Skeletal muscle tissue (tissue), 4 donors: ENCODE data around the gene TENM4. TPM values are rescaled to one million over a fixed set of nuclear protein-coding genes. Genes with fewer than 3 reads are reported as not detected.
"Not testable (repeated sequence)": the region's sequence is repeated elsewhere in the genome, so short reads cannot be mapped to it uniquely, and the experiment has no call there.

Experiments
- H3K27ac ChIP-seq: one replicate; pipeline ENCODE4 v1.7.0; 2013; ENCODE audit warnings: mild to moderate bottlenecking, low read depth, low read length, inconsistent platforms
- H3K27me3 ChIP-seq, 3 donors: one replicate each; pipeline ENCODE4 v1.7.0; 2013; ENCODE audit warnings: low read length in 3 of 3; ENCODE audit not compliant: control insufficient read depth in 3 of 3, insufficient read depth in 3 of 3
- H3K36me3 ChIP-seq, 3 donors: one replicate each; pipeline ENCODE4 v1.7.0; 2013; ENCODE audit warnings: low read length in 3 of 3; ENCODE audit not compliant: control insufficient read depth in 3 of 3, insufficient read depth in 3 of 3
- H3K4me1 ChIP-seq, 3 donors: one replicate each; pipeline ENCODE4 v1.7.0; 2013; ENCODE audit warnings: low read length in 3 of 3, mild to moderate bottlenecking in 3 of 3; ENCODE audit not compliant: control insufficient read depth in 3 of 3, insufficient read depth in 3 of 3
- H3K4me3 ChIP-seq, 3 donors: one replicate each; pipeline ENCODE4 v1.7.0; 2013; ENCODE audit warnings: low read length in 3 of 3
- H3K9ac ChIP-seq, 3 donors: one replicate each; pipeline ENCODE4 v1.7.0; 2013; ENCODE audit warnings: low read length in 3 of 3, mild to moderate bottlenecking in 3 of 3, moderate library complexity in 2 of 3, low read depth in 1 of 3
- H3K9me3 ChIP-seq, 3 donors: one replicate each; pipeline ENCODE4 v1.7.0; 2013; ENCODE audit warnings: low read length in 3 of 3; ENCODE audit not compliant: control insufficient read depth in 3 of 3
- total RNA-seq: library from RNA; depleted of rRNA; stranded (reverse); fragments of >200 nt; gene quantifications from one replicate; pipeline ENCODE4 v1.2.3, GENCODE V29; 2014
- donor health status: Osteomylitis.

Gene TENM4
- total RNA-seq, 1 donor from 2014 or later = 18.3 TPM

GRCh38 chr11:79200398-79201070 is 240.3 kb downstream of the TENM4 start:
- H3K4me1 ChIP-seq = peaks cover 12 to 16% (median 13%) of the 10 kb centered on the region in 3 donors
- no peak overlapping the region for H3K27ac ChIP-seq
- peak overlapping the region in 1 of 3 donors; percentile 3 for H3K9ac ChIP-seq
- H3K27me3 ChIP-seq = peaks cover 0 to 3% (median 0%) of the 10 kb centered on the region in 3 donors
- H3K36me3 ChIP-seq = no peaks in the 10 kb centered on the region
- H3K9me3 ChIP-seq = no peaks in the 10 kb centered on the region
- H3K4me3 ChIP-seq = no peak overlapping the region

DNA sequence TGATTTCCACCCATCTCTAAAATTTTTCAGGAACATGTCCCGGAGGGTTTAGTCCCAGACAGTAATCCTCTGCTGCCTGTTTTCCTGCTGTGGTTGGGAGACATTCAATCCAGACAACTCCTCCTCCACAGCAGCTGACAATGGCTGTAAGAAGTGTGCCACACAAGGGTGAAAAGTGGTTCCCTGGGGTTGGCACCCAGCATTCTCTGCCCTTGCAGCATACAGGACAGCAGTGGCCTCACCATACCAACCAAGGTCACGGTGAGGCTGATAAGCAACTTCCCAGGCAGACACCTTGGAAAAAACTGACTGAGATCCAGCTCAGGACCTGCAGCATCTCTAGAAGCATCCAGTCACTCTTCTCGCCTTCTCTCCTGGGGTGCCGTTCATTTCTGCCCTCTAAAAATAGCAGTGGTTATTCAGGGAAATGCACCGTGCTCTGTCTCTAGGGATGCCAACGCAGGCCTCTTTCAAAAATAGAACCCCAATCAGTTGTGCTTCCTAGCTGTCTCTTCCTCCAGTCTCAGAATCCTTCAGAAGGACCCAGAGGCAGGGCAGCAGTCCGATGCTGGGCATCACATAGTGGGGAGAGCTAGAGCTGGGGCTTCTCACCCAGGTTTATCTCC is 241.0 kb downstream of the TENM4 start:
- Histone ChIP-seq H3K4me3 (no peak overlapping the region), H3K36me3 (no peaks in the 10 kb centered on the region), H3K27ac (no peak overlapping the region), H3K9ac (peak overlapping the region in 1 of 3 donors; percentile 3), H3K27me3 (peaks cover 0 to 3% (median 0%) of the 10 kb centered on the region in 3 donors), H3K4me1 (peaks cover 12 to 16% (median 13%) of the 10 kb centered on the region in 3 donors), H3K9me3 (no peaks in the 10 kb centered on the region)

GRCh38 chr11:79198898-79199250 is 242.0 kb downstream of the TENM4 start:
- Histone ChIP-seq H3K4me1 (peaks cover 12 to 16% (median 13%) of the 10 kb centered on the region in 3 donors), H3K9ac (no peak overlapping the region), H3K27ac (no peak overlapping the region), H3K9me3 (no peaks in the 10 kb centered on the region), H3K27me3 (no peaks in the 10 kb centered on the region), H3K36me3 (no peaks in the 10 kb centered on the region), H3K4me3 (no peak overlapping the region)

GRCh38 chr11:79198203-79198897 is 242.5 kb downstream of the TENM4 start:
- Histone ChIP-seq H3K9me3 (no peaks in the 10 kb centered on the region), H3K4me1 (peaks cover 12 to 16% (median 13%) of the 10 kb centered on the region in 3 donors), H3K36me3 (no peaks in the 10 kb centered on the region), H3K27ac (no peak overlapping the region), H3K27me3 (no peaks in the 10 kb centered on the region), H3K9ac (no peak overlapping the region), H3K4me3 (no peak overlapping the region)

GRCh38 chr11:79196950-79197349 is 243.9 kb downstream of the TENM4 start:
- Histone ChIP-seq H3K4me1 (peaks cover 12 to 16% (median 13%) of the 10 kb centered on the region in 3 donors), H3K27me3 (no peaks in the 10 kb centered on the region), H3K36me3 (no peaks in the 10 kb centered on the region)

GRCh38 chr11:79195209-79195608 is 245.6 kb downstream of the TENM4 start:
- H3K4me1 ChIP-seq = peaks cover 9 to 11% (median 10%) of the 10 kb centered on the region in 3 donors
- H3K27me3 ChIP-seq = no peaks in the 10 kb centered on the region
- H3K9ac ChIP-seq = no peak overlapping the region
- H3K36me3 ChIP-seq = no peaks in the 10 kb centered on the region
- no peak overlapping the region for H3K27ac ChIP-seq
- H3K4me3 ChIP-seq = no peak overlapping the region
- H3K9me3 ChIP-seq = no peaks in the 10 kb centered on the region

More at GRCh38 chr11:79196950-79197349, 243.9 kb downstream of the TENM4 start:
- Histone ChIP-seq H3K9me3 (no peaks in the 10 kb centered on the region), H3K9ac (no peak overlapping the region), H3K4me3 (no peak overlapping the region), H3K27ac (no peak overlapping the region)

DNA sequence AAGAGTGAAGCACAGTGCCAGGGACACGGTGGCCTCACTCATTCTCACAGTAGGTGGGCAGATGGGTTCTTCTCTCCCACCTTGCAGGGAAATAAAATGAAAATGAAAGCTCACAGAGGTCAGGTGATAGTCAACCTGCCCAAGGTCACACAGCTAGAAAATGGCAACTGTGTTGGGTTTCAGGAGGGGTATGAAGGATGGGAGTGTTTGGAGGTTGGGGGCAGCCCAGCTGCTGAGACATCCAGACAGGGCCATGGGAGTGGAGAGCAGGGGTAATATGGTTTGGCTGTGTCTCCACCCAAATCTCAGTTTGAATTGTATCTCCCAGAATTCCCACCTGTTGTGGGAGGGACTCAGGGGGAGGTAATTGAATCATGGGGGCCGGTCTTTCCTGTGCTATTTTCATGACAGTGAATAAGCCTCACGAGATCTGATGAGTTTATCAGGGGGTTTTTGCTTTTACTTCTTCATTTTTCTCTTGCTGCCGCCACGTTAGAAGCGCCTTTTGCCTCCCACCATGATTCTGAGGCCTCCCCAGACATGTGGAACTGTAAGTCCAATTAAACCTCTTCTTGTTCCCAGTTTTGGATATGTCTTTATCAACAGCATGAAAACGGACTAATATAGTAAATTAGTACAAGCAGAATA is 247.0 kb downstream of the TENM4 start:
- no peak overlapping the region for H3K4me3 ChIP-seq
- H3K36me3 ChIP-seq = no peaks in the 10 kb centered on the region
- no peaks in the 10 kb centered on the region for H3K4me1 ChIP-seq
- no peak overlapping the region for H3K27ac ChIP-seq
- H3K9me3 ChIP-seq = no peaks in the 10 kb centered on the region
- no peaks in the 10 kb centered on the region for H3K27me3 ChIP-seq
- H3K9ac ChIP-seq = no peak overlapping the region

DNA sequence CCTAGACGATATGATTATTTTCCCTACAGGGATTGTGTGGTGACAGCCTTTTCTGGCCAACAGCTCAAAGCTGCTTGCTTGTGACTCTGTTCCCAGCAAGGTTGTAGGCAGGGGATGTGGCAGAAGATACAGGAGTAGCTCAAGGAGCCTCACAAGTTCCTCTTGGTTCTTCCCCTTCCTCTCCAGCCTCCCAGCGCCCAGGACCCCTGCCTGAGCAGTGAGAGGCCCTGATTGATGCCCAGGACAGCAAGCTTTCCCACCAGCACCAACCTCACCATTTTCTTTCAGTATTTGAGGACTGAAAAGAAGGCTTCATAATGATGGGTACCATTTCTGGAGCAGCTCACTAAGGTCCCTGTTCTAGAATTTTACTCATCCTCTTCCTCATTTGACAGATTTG is 248.0 kb downstream of the TENM4 start:
- Histone ChIP-seq H3K4me1 (no peaks in the 10 kb centered on the region), H3K4me3 (no peak overlapping the region), H3K36me3 (no peaks in the 10 kb centered on the region), H3K9me3 (no peaks in the 10 kb centered on the region), H3K27ac (no peak overlapping the region), H3K9ac (no peak overlapping the region), H3K27me3 (no peaks in the 10 kb centered on the region)

DNA sequence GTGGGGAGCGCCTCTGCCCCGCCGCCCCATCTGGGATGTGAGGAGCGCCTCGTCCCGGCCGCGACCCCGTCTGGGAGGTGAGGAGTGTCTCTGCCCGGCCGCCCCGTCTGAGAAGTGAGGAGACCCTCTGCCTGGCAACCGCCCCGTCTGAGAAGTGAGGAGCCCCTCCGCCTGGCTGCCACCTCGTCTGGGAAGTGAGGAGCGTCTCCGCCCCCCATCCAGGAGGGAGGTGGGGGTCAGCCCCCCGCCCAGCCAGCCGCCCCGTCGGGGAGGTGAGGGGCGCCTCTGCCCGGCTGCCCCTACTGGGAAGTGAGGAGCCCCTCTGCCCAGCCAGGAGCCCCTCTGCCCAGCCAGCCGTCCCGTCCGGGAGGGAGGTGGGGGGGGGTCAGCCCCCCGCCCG is 249.1 kb downstream of the TENM4 start:
- H3K4me3 ChIP-seq = not testable (repeated sequence)

GRCh38 chr11:79190553-79190952 is 250.3 kb downstream of the TENM4 start:
- H3K27me3 ChIP-seq, H3K9me3 ChIP-seq, H3K4me3 ChIP-seq, H3K4me1 ChIP-seq, H3K27ac ChIP-seq, H3K9ac ChIP-seq, H3K36me3 ChIP-seq: not testable (repeated sequence)

More for the DNA sequence above, 249.1 kb downstream of the TENM4 start:
- not testable (repeated sequence) for H3K36me3 ChIP-seq, H3K4me1 ChIP-seq, H3K27me3 ChIP-seq, H3K27ac ChIP-seq, H3K9ac ChIP-seq, H3K9me3 ChIP-seq
